22Rv1 (cell line): ENCODE measurements around the gene CDC7.
"Not testable (repeated sequence)": the region's sequence is repeated elsewhere in the genome, so short reads cannot be mapped to it uniquely, and the experiment has no call there.

ENCODE experiments used
- H3K27ac ChIP-seq: fragments of 450-650 bp; 2 replicates; pipeline ENCODE4 v1.5.1; 2017
- ZFX ChIP-seq: fragments of 450-650 bp; IDR thresholded peaks from 2 replicates; pipeline ENCODE4 v1.6.1; 2017; ENCODE audit warnings: antibody characterized with exemption, borderline replicate concordance
- TF ChIP-seq, protein P1 (sequence below): fragments of 450-650 bp; IDR thresholded peaks from 2 replicates; pipeline ENCODE4 v1.5.1; 2017; ENCODE audit warnings: mild to moderate bottlenecking

The CDC7 gene

DNA sequence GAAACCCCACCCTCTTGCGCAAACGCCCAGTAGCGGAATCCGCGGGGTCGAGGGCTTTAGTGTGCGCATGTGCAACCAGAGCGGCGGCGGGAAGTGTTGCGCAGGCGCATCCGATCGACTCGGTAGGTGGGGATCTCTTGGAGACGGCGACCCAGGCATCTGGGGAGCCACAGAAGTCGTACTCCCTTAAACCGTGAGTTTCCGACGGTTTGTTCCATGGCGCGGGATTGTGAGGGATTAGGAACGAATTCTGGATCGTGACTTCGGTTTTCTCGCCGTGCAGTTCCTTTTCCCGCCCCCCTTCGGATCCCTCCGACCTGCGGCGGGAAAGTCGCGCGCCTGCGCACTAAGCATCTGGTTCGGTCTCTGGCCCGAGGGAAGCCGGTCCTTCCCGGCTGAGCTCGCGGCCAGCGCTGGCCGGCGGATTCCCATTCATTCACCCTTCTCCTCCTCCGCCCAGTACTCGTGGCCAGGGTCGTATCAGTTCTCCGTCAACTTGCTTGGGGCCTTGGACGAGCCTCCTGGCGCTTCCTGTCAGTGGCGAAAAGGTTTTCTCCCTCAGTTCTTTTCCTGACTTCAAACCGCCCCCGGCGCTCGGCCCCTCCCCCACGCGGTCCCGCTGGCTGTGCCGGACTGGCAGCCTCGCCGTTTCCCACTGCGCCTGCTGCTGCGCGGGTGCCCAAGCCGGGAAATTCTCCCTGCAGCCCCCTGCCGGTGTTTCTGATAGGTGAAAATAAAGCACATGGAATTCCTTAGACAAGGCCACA, at the start of gene CDC7:
CDC7 (plus strand) TSS at position 96 of the 767 bp plus-strand sequence. CDS start 866 bp downstream, outside the sequence.
- TF ChIP-seq ZFX = no peak
- TF ChIP-seq, protein P1, sequence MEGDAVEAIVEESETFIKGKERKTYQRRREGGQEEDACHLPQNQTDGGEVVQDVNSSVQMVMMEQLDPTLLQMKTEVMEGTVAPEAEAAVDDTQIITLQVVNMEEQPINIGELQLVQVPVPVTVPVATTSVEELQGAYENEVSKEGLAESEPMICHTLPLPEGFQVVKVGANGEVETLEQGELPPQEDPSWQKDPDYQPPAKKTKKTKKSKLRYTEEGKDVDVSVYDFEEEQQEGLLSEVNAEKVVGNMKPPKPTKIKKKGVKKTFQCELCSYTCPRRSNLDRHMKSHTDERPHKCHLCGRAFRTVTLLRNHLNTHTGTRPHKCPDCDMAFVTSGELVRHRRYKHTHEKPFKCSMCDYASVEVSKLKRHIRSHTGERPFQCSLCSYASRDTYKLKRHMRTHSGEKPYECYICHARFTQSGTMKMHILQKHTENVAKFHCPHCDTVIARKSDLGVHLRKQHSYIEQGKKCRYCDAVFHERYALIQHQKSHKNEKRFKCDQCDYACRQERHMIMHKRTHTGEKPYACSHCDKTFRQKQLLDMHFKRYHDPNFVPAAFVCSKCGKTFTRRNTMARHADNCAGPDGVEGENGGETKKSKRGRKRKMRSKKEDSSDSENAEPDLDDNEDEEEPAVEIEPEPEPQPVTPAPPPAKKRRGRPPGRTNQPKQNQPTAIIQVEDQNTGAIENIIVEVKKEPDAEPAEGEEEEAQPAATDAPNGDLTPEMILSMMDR = peak; percentile 69
- peak within 1 kb of the TSS; percentile 94 for H3K27ac ChIP-seq

GRCh38 chr1:91454136-91454535, 46.5 kb upstream of the CDC7 start:
- H3K27ac ChIP-seq = no peak overlapping the region
- TF ChIP-seq, protein P1 = no peak
- no peak for TF ChIP-seq ZFX

- TF ChIP-seq, protein P1 = no peak
- TF ChIP-seq ZFX = no peak
- H3K27ac ChIP-seq = no peak overlapping the region
These were observed 45.3 kb upstream of the CDC7 start for GRCh38 chr1:91455334-91455733.

GRCh38 chr1:91455896-91456295, 44.8 kb upstream of the CDC7 start:
- TF ChIP-seq, protein P1 = no peak
- no peak overlapping the region for H3K27ac ChIP-seq

GRCh38 chr1:91465350-91465749, 35.3 kb upstream of the CDC7 start:
- not testable (repeated sequence) for H3K27ac ChIP-seq

GRCh38 chr1:91476533-91477217, 24.0 kb upstream of the CDC7 start:
- H3K27ac ChIP-seq = no peak overlapping the region
- TF ChIP-seq, protein P1 = no peak
- no peak for TF ChIP-seq ZFX

DNA sequence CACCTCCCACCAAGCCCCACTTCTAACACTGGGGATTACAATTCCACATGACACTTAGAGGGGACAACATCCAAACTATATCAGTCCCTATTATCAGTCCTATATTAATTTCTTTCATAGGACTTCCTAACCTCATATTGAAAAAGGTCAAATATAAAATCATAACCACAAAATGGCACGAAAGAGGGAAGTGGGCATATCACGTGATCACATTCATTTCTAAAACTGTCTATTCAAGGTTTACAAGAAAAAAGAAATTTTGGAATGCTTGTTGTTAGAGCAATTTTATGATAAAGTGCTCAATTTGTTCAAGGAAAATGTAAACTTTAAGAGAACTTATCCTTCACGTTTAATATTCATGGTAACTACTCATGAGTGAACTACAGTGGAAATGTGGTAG, 13.2 kb upstream of the CDC7 start:
- no peak overlapping the region for H3K27ac ChIP-seq
- TF ChIP-seq, protein P1 = no peak
- no peak for TF ChIP-seq ZFX
